Activated CD8-positive, alpha-beta T cell treated with anti-CD3 and anti-CD28 coated beads for 36 hours (primary cell): Measurements from ENCODE around the gene ZNF555. TPM values are rescaled to one million over a fixed set of nuclear protein-coding genes. Genes with fewer than 3 reads are reported as not detected.
"Not testable (repeated sequence)": the region's sequence is repeated elsewhere in the genome, so short reads cannot be mapped to it uniquely, and the experiment has no call there.

Experiments
- ATAC-seq: fragments of 200-7000 bp; cut with Tn5 transposase; one replicate; pipeline ENCODE4 v1.10.0; 2021; ENCODE audit warnings: mild to moderate bottlenecking, moderate library complexity
- CTCF ChIA-PET: fragments of 350-600 bp; sonication (Branson Sonifier 250); formaldehyde crosslinking; loops from one replicate; lab custom pipeline; 2021; ENCODE audit warnings: antibody characterized with exemption; lab: Charles Lee
- POLR2A ChIA-PET: fragments of 350-600 bp; sonication (Branson Sonifier 250); formaldehyde crosslinking; loops from one replicate; lab custom pipeline; 2021; ENCODE audit warnings: antibody characterized with exemption; lab: Charles Lee
- DNase-seq: peaks from one replicate; pipeline ENCODE4 v3.0.0-alpha.2; 2020
- H3K27ac Mint-ChIP-seq: one replicate; pipeline ENCODE4 v1.8.0; 2021; ENCODE audit warnings: mild to moderate bottlenecking, mixed read lengths
- H3K27me3 Mint-ChIP-seq: one replicate; pipeline ENCODE4 v1.8.0; 2021; ENCODE audit warnings: mixed read lengths
- H3K36me3 Mint-ChIP-seq: one replicate; pipeline ENCODE4 v1.8.0; 2021; ENCODE audit warnings: low read depth, mixed read lengths
- H3K4me1 Mint-ChIP-seq: one replicate; pipeline ENCODE4 v1.8.0; 2021; ENCODE audit warnings: low read depth, mixed read lengths
- H3K4me3 Mint-ChIP-seq: one replicate; pipeline ENCODE4 v1.8.0; 2021; ENCODE audit warnings: mild to moderate bottlenecking, moderate library complexity, mixed read lengths
- H3K9me3 Mint-ChIP-seq: one replicate; pipeline ENCODE4 v1.8.0; 2021; ENCODE audit warnings: mixed read lengths
- intact Hi-C: fragments of 100-400 bp; cut with micrococcal nuclease; formaldehyde crosslinking; loops from one replicate; pipeline ENCODE4 v1.10.0; 2022
- total RNA-seq, 2 experiments: library from RNA; stranded (reverse); gene quantifications; one replicate each; pipeline ENCODE4 v1.2.3, GENCODE V29; 2021
- TF ChIP-seq, protein P1 (sequence below): fragments of 200-600 bp; IDR thresholded peaks from one replicate; pipeline ENCODE4 v1.8.0; 2022; ENCODE audit warnings: antibody characterized with exemption, mild to moderate bottlenecking

Gene ZNF555
- total RNA-seq = 1 to 10 TPM; 1.5 to 2.1 TPM

DNA sequence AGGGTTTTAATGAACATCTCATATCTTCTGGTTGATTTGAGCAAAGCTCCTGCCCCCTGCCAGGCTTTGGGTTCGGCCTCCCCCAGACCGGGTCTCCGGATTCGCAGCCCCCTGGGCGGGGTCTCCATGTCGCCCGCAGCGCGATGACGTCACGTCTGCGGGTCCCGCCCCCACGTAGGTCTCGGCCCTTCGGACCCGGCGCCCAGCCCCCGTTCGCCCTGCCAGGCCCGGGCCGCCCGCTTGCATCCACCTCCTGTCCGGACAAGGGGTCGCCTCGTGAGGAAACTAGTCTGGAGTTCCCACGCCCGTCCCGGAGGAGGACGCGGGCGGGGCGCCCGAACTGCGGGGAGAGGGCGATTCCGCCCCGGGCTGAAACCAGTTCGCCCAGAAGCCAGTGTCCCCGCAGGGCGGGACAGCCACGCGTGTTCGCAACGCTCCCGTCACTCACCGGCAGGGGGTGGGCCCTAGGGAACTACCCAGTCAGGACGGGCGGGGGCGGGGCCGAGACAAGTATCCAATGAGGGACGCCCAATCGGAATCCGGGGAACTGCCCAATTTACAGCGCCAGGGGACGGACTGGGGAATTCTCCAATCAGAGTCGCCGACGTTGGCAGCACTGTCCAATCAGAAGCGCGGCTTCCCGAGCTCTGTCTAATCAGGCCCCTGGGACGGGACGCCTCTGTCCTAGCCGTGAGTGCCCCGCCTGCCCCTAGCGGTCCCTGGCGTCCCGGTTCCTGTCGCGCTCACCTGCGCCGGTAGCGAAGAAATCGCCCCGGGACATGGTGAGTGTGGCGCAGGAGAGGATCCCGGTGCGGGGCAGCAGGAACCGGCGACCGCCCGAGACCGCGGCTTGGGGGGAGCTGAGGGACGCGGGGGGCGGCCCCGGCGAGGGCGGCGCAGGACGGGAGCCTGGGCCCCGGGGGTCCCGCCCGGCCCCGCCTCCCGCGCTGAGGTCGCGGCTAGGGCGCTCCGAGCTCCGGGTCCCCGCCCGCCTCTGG lies at the start of gene ZNF555:
Gene ZNF555 (plus strand): TSS at position 682 of the 998 bp plus-strand sequence. CDS start 98 bp downstream, at position 780.
- ChIA-PET CTCF (interaction anchor here (0.6 to 2.4 kb wide), 13 partner anchors 8 to 204 kb away, joined by 3 to 9 read pairs (median 3); partner anchors contain the start of genes ZNF554 and ZNF57), POLR2A (interaction anchor here (0.6 to 1.3 kb wide), 2 partner anchors 13 to 482 kb away, joined by 3 to 4 read pairs; no protein-coding TSS in a partner anchor)
- Mint-ChIP-seq H3K4me3 (peak within 1 kb of the TSS; percentile 82), H3K27me3 (no peaks in the 10 kb centered on the region), H3K27ac (peak within 1 kb of the TSS; percentile 86), H3K9me3 (peaks cover 12% of the 10 kb centered on the region), H3K4me1 (peaks cover 8% of the 10 kb centered on the region), H3K36me3 (peaks cover 23% of the 10 kb centered on the region)
- intact Hi-C loops = no loop called here
- ATAC-seq = peak; percentile 99
- TF ChIP-seq, protein P1, sequence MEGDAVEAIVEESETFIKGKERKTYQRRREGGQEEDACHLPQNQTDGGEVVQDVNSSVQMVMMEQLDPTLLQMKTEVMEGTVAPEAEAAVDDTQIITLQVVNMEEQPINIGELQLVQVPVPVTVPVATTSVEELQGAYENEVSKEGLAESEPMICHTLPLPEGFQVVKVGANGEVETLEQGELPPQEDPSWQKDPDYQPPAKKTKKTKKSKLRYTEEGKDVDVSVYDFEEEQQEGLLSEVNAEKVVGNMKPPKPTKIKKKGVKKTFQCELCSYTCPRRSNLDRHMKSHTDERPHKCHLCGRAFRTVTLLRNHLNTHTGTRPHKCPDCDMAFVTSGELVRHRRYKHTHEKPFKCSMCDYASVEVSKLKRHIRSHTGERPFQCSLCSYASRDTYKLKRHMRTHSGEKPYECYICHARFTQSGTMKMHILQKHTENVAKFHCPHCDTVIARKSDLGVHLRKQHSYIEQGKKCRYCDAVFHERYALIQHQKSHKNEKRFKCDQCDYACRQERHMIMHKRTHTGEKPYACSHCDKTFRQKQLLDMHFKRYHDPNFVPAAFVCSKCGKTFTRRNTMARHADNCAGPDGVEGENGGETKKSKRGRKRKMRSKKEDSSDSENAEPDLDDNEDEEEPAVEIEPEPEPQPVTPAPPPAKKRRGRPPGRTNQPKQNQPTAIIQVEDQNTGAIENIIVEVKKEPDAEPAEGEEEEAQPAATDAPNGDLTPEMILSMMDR = peak; percentile 69
- peak; percentile 100 for DNase-seq

- no peak for ATAC-seq
- intact Hi-C loops = no loop called here
- TF ChIP-seq, protein P1 = no peak
- Mint-ChIP-seq H3K36me3 (peaks cover 52% of the 10 kb centered on the region), H3K27ac (no peak overlapping the region), H3K27me3 (no peaks in the 10 kb centered on the region), H3K9me3 (no peaks in the 10 kb centered on the region), H3K4me3 (no peak overlapping the region), H3K4me1 (peaks cover 21% of the 10 kb centered on the region)
- ChIA-PET POLR2A (no interaction called here), CTCF (no interaction called here)
- no peak for DNase-seq
Measured at GRCh38 chr19:2791876-2792275, 49.4 kb upstream of the ZNF555 start.

DNA sequence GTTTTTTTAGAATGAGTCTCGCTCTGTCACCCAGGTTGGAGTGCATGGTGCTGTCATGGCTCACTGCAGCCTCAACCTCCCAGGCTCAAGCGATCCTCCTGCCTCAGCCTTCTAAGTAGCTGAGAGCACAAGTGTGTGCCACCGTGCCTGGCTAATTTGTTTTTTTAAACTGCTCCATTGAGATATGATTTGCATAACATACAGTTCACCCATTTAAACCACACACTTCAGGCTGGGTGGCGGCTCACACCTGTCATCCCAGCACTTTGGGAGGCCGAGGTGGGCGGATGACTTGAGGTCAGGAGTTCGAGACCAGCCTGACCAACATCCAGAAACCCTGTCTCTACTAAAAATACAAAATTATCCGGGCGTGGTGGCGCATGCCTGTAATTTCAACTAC lies 48.6 kb upstream of the ZNF555 start:
- H3K4me3 Mint-ChIP-seq, POLR2A ChIA-PET, ATAC-seq, H3K9me3 Mint-ChIP-seq, CTCF ChIA-PET, H3K27ac Mint-ChIP-seq, DNase-seq, intact Hi-C loops, H3K27me3 Mint-ChIP-seq: not testable (repeated sequence)
- Mint-ChIP-seq H3K4me1 (peaks cover 16% of the 10 kb centered on the region), H3K36me3 (peaks cover 49% of the 10 kb centered on the region)

- intact Hi-C loops = no loop called here
- peaks cover 49% of the 10 kb centered on the region for H3K36me3 Mint-ChIP-seq
- H3K27me3 Mint-ChIP-seq = no peaks in the 10 kb centered on the region
- no peak overlapping the region for H3K27ac Mint-ChIP-seq
- ChIA-PET CTCF (no interaction called here), POLR2A (no interaction called here)
- H3K4me1 Mint-ChIP-seq = peaks cover 16% of the 10 kb centered on the region
- no peak overlapping the region for H3K4me3 Mint-ChIP-seq
- no peak for ATAC-seq
- TF ChIP-seq, protein P1 = no peak
- DNase-seq = no peak
- no peaks in the 10 kb centered on the region for H3K9me3 Mint-ChIP-seq
Measured at GRCh38 chr19:2793126-2793525, 48.1 kb upstream of the ZNF555 start.

DNA sequence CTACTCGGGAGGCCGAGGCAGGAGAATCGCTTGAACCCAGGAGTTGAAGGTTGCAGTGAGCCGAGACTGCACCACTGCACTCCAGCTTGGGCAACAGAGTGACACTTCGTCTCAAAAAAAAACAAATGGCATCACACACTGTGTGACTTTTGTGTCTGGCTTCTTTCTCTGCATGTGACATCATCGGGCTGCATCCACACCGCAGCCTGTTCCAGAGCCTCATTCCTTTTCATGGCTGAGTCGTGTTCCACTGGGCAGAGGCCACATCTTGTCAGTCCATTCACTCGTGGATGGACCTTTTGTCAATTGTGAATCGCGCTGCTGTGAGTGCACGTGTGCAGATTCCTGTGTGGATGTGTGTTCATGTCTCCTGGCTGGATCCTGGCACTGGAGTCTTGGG lies 47.7 kb upstream of the ZNF555 start:
- POLR2A ChIA-PET = no interaction called here
- intact Hi-C loops = no loop called here
- ATAC-seq (no peak), DNase-seq (no peak)
- TF ChIP-seq, protein P1 = no peak
- CTCF ChIA-PET = no interaction called here
- Mint-ChIP-seq H3K27me3 (no peaks in the 10 kb centered on the region), H3K27ac (no peak overlapping the region), H3K4me1 (peaks cover 16% of the 10 kb centered on the region), H3K4me3 (no peak overlapping the region), H3K9me3 (no peaks in the 10 kb centered on the region), H3K36me3 (peaks cover 47% of the 10 kb centered on the region)
